GM13977 (cell line): ENCODE measurements around the gene YEATS4.

Experiments
- DNase-seq: peaks from one replicate; pipeline ENCODE4 v3.0.0; 2012; ENCODE audit warnings: low spot score
- in situ Hi-C: fragments of 300-500 bp; cut with MboI; formaldehyde crosslinking; loops from one replicate; pipeline ENCODE4 v1.12.0; 2022; ENCODE audit warnings: low sequenced_read_pairs, low pct_unique_long_range_greater_than_20kb, mixed read lengths, inconsistent platforms; ENCODE audit not compliant: unreplicated experiment
- TF ChIP-seq, protein P1 (sequence below): IDR thresholded peaks from 2 replicates; pipeline ENCODE4 v1.5.1; 2012; ENCODE audit warnings: mild to moderate bottlenecking, control low read depth; ENCODE audit not compliant: insufficient read depth; ENCODE audit errors: extremely low read depth, missing control alignments

The YEATS4 gene

DNA sequence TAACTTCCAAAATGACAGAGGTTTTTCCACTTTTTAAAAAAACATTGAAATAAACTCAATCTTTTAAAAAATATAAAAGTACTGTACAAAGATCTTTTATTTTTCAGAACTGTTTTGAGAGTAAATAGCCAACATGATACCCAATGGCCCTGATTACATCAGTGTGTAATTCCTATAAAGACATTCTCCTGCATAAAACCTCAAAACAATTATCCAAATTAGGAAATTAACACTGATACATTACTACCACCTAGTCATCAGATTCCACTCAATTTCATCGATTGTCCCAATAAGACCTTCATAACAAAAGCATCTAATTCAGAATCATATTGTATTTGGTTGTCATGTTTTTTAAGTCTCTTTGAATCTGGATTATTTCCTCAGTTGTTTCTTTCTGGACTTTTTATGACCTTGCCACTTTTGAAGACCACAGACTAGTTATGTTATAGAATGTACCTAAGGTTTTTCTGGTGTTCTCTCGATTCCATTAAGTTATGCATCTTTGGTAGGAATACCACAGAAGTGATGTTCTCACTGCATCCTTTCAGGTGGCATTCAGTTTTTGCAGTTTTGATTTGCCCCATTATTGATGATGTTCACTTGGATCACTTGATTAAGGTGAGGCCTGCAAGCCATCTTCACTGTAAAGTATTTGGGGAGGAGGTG is 4.0 kb upstream of the YEATS4 start:
- TF ChIP-seq, protein P1, sequence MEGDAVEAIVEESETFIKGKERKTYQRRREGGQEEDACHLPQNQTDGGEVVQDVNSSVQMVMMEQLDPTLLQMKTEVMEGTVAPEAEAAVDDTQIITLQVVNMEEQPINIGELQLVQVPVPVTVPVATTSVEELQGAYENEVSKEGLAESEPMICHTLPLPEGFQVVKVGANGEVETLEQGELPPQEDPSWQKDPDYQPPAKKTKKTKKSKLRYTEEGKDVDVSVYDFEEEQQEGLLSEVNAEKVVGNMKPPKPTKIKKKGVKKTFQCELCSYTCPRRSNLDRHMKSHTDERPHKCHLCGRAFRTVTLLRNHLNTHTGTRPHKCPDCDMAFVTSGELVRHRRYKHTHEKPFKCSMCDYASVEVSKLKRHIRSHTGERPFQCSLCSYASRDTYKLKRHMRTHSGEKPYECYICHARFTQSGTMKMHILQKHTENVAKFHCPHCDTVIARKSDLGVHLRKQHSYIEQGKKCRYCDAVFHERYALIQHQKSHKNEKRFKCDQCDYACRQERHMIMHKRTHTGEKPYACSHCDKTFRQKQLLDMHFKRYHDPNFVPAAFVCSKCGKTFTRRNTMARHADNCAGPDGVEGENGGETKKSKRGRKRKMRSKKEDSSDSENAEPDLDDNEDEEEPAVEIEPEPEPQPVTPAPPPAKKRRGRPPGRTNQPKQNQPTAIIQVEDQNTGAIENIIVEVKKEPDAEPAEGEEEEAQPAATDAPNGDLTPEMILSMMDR = no peak
- in situ Hi-C loops = no loop called here
- no peak for DNase-seq

GRCh38 chr12:69360348-69360672 is 767 bp downstream of the YEATS4 start:
- DNase-seq = no peak
- TF ChIP-seq, protein P1 = no peak
- in situ Hi-C loops = no loop called here

DNA sequence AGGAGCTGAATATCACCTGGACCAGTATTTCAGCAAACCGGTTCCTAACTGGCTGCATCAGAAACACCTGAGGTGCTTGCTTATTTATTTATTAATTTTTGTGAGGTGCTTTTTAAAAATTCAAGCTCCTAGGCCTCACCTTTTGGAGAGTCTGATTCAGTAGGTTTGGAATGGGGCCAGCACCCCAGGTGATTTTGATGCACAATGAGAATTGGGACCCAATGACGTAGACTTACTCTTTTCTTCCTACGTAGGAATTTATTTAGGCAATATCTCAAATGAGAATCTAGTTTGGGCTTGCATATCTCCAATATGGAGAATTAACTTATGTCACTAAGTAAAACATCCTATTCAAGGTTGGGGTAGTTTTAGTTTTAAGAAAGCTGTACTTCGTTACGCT is 7.3 kb downstream of the YEATS4 start:
- in situ Hi-C loops = no loop called here
- TF ChIP-seq, protein P1 = no peak
- no peak for DNase-seq

GRCh38 chr12:69368171-69368570 is 8.6 kb downstream of the YEATS4 start:
- TF ChIP-seq, protein P1 = no peak
- DNase-seq = no peak
- in situ Hi-C loops = no loop called here

GRCh38 chr12:69383074-69383473 is 23.5 kb downstream of the YEATS4 start:
- TF ChIP-seq, protein P1 = no peak
- in situ Hi-C loops = loop anchor here (25.0 kb wide), 1 partner anchor 204 kb away; the partner anchor contains the start of gene CCT2
- DNase-seq = no peak

GRCh38 chr12:69385038-69385437 is 25.5 kb downstream of the YEATS4 start:
- in situ Hi-C loops = loop anchor here (25.0 kb wide), 1 partner anchor 202 kb away; the partner anchor contains the start of gene CCT2
- no peak for DNase-seq
- TF ChIP-seq, protein P1 = no peak
